Activated CD8-positive, alpha-beta T cell treated with anti-CD3 and anti-CD28 coated beads for 36 hours (primary cell): ENCODE measurements around the gene AMOT. TPM values are rescaled to one million over a fixed set of nuclear protein-coding genes. Genes with fewer than 3 reads are reported as not detected.

ENCODE experiments used
- ATAC-seq: fragments of 200-7000 bp; cut with Tn5 transposase; one replicate; pipeline ENCODE4 v1.10.0; 2021; ENCODE audit warnings: mild to moderate bottlenecking, moderate library complexity
- CTCF ChIA-PET: fragments of 350-600 bp; sonication (Branson Sonifier 250); formaldehyde crosslinking; loops from one replicate; lab custom pipeline; 2021; ENCODE audit warnings: antibody characterized with exemption; lab: Charles Lee
- POLR2A ChIA-PET: fragments of 350-600 bp; sonication (Branson Sonifier 250); formaldehyde crosslinking; loops from one replicate; lab custom pipeline; 2021; ENCODE audit warnings: antibody characterized with exemption; lab: Charles Lee
- DNase-seq: peaks from one replicate; pipeline ENCODE4 v3.0.0-alpha.2; 2020
- H3K27ac Mint-ChIP-seq: one replicate; pipeline ENCODE4 v1.8.0; 2021; ENCODE audit warnings: mild to moderate bottlenecking, mixed read lengths
- H3K27me3 Mint-ChIP-seq: one replicate; pipeline ENCODE4 v1.8.0; 2021; ENCODE audit warnings: mixed read lengths
- H3K36me3 Mint-ChIP-seq: one replicate; pipeline ENCODE4 v1.8.0; 2021; ENCODE audit warnings: low read depth, mixed read lengths
- H3K4me1 Mint-ChIP-seq: one replicate; pipeline ENCODE4 v1.8.0; 2021; ENCODE audit warnings: low read depth, mixed read lengths
- H3K4me3 Mint-ChIP-seq: one replicate; pipeline ENCODE4 v1.8.0; 2021; ENCODE audit warnings: mild to moderate bottlenecking, moderate library complexity, mixed read lengths
- H3K9me3 Mint-ChIP-seq: one replicate; pipeline ENCODE4 v1.8.0; 2021; ENCODE audit warnings: mixed read lengths
- intact Hi-C: fragments of 100-400 bp; cut with micrococcal nuclease; formaldehyde crosslinking; loops from one replicate; pipeline ENCODE4 v1.10.0; 2022
- total RNA-seq, 2 experiments: library from RNA; stranded (reverse); gene quantifications; one replicate each; pipeline ENCODE4 v1.2.3, GENCODE V29; 2021
- TF ChIP-seq, protein P1 (sequence below): fragments of 200-600 bp; IDR thresholded peaks from one replicate; pipeline ENCODE4 v1.8.0; 2022; ENCODE audit warnings: antibody characterized with exemption, mild to moderate bottlenecking

The AMOT gene
- total RNA-seq, 2 experiments from 2014 or later, result 1.1 to 1.8 TPM

GRCh38 chrX:112784692-112785091 is 55.9 kb downstream of the AMOT start:
- intact Hi-C loops, result no loop called here
- Mint-ChIP-seq H3K27me3 (no peaks in the 10 kb centered on the region), H3K36me3 (peaks cover 2% of the 10 kb centered on the region), H3K27ac (no peak overlapping the region), H3K4me3 (no peak overlapping the region), H3K4me1 (peaks cover 1% of the 10 kb centered on the region), H3K9me3 (no peaks in the 10 kb centered on the region)
- no peak for ATAC-seq
- no peak for DNase-seq
- POLR2A ChIA-PET, result no interaction called here
- TF ChIP-seq, protein P1, sequence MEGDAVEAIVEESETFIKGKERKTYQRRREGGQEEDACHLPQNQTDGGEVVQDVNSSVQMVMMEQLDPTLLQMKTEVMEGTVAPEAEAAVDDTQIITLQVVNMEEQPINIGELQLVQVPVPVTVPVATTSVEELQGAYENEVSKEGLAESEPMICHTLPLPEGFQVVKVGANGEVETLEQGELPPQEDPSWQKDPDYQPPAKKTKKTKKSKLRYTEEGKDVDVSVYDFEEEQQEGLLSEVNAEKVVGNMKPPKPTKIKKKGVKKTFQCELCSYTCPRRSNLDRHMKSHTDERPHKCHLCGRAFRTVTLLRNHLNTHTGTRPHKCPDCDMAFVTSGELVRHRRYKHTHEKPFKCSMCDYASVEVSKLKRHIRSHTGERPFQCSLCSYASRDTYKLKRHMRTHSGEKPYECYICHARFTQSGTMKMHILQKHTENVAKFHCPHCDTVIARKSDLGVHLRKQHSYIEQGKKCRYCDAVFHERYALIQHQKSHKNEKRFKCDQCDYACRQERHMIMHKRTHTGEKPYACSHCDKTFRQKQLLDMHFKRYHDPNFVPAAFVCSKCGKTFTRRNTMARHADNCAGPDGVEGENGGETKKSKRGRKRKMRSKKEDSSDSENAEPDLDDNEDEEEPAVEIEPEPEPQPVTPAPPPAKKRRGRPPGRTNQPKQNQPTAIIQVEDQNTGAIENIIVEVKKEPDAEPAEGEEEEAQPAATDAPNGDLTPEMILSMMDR, result no peak
- CTCF ChIA-PET, result interaction anchor here (0.5 kb wide), 1 partner anchor 486 kb away, joined by 3 read pairs; no protein-coding TSS in a partner anchor

GRCh38 chrX:112779139-112779538 is 61.5 kb downstream of the AMOT start:
- Mint-ChIP-seq H3K4me1 (no peaks in the 10 kb centered on the region), H3K36me3 (peaks cover 2% of the 10 kb centered on the region), H3K4me3 (no peak overlapping the region), H3K9me3 (no peaks in the 10 kb centered on the region), H3K27me3 (no peaks in the 10 kb centered on the region), H3K27ac (no peak overlapping the region)
- ChIA-PET POLR2A (no interaction called here), CTCF (no interaction called here)
- DNase-seq, result no peak
- intact Hi-C loops, result no loop called here
- no peak for ATAC-seq
- TF ChIP-seq, protein P1, result no peak

GRCh38 chrX:112774651-112775293 is 65.9 kb downstream of the AMOT start:
- H3K27ac Mint-ChIP-seq, result no peak overlapping the region
- POLR2A ChIA-PET, result no interaction called here
- no peaks in the 10 kb centered on the region for H3K9me3 Mint-ChIP-seq

DNA sequence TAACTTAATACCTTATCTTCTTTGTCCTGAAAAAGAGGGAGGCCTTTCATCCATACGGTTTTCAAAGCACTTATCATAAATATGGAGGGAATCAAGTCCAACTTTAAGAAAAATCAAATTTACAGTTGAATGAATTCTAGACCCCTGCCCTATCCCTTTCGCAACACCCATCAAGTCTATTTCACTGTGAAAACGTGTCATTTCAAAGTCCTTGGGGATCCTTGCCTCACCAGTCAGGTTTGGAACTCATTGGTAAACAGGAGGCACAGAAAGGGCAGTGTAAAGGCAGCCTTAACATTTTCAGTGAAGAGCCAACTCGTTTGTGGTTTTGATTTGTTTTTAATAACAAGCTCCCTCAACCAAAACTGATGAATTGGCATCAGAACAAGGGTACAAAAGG is 66.5 kb downstream of the AMOT start:
- CTCF ChIA-PET, result interaction anchor here (1.1 kb wide), 1 partner anchor 81 kb away, joined by 3 read pairs; no protein-coding TSS in a partner anchor
- H3K27ac Mint-ChIP-seq, result no peak overlapping the region

More at GRCh38 chrX:112774651-112775293, 65.9 kb downstream of the AMOT start:
- intact Hi-C loops, result no loop called here
- H3K36me3 Mint-ChIP-seq, result no peaks in the 10 kb centered on the region
- no peak overlapping the region for H3K4me3 Mint-ChIP-seq
- CTCF ChIA-PET, result interaction anchor here (1.1 kb wide), 1 partner anchor 81 kb away, joined by 3 read pairs; no protein-coding TSS in a partner anchor
- H3K4me1 Mint-ChIP-seq, result no peaks in the 10 kb centered on the region
- H3K27me3 Mint-ChIP-seq, result no peaks in the 10 kb centered on the region
- ATAC-seq, result no peak
- TF ChIP-seq, protein P1, result no peak
- no peak for DNase-seq

DNA sequence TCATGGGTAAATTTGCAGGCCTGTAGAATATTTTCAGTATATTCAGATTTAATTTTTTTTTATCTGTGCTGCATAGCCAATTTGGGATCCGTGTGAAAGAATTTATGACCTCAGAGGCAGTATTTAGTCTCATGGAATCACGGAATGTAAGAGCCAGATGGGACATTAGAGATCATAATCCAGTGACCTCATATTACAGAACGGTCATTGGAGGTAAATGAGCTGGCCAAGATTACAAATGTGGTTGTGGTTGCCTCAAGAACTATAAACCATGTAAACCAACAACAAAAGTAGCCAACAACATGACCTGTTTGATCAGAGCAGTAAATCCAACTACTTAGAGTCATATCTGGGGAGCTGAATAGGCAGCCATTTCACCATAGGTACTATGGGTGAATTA is 71.6 kb downstream of the AMOT start:
- ChIA-PET CTCF (no interaction called here), POLR2A (no interaction called here)
- no peak overlapping the region for H3K27ac Mint-ChIP-seq
- no peak overlapping the region for H3K4me3 Mint-ChIP-seq
- DNase-seq (no peak), ATAC-seq (no peak)
- no peaks in the 10 kb centered on the region for H3K27me3 Mint-ChIP-seq
- H3K4me1 Mint-ChIP-seq, result no peaks in the 10 kb centered on the region
- TF ChIP-seq, protein P1, result no peak
- intact Hi-C loops, result no loop called here
- no peaks in the 10 kb centered on the region for H3K9me3 Mint-ChIP-seq
- H3K36me3 Mint-ChIP-seq, result no peaks in the 10 kb centered on the region

More for the DNA sequence above, 66.5 kb downstream of the AMOT start:
- H3K36me3 Mint-ChIP-seq, result no peaks in the 10 kb centered on the region
- ATAC-seq, result no peak
- intact Hi-C loops, result no loop called here
- H3K4me3 Mint-ChIP-seq, result no peak overlapping the region
- DNase-seq, result no peak
- H3K4me1 Mint-ChIP-seq, result no peaks in the 10 kb centered on the region
- H3K9me3 Mint-ChIP-seq, result no peaks in the 10 kb centered on the region
- no peaks in the 10 kb centered on the region for H3K27me3 Mint-ChIP-seq
- TF ChIP-seq, protein P1, result no peak
- POLR2A ChIA-PET, result no interaction called here
